Measurements from ENCODE around the gene FOCAD. TPM values are rescaled to one million over a fixed set of nuclear protein-coding genes. Genes with fewer than 3 reads are reported as not detected.

FOCAD gene
- total RNA-seq, 1 donor from 2014 or later: 48.2 TPM

DNA sequence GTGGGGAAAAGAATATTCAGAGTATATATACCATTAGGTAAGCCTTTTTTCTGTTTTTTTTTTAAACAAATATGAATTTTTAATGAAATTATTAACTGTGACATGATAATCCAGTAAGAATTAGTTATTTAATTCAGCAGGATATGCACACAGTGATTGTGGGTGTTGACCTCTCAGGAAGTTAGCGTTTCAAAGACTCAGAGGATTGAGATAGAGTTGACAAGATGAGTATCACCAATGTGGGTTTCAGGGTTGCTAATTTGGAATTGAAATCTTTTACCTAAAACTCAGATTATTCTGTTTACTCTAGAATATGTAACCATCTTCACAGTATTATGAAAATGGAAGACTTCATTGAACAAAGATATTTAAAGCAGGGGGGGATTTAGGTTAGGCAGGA, 56.2 kb downstream of the FOCAD start:
- peaks cover 3% of the 10 kb centered on the region for H4K20me1 ChIP-seq (ENCODE audit: insufficient read depth, low read length)
- Mint-ChIP-seq H3K4me3 (ENCODE audit: unreplicated experiment) (no peak overlapping the region), H3K27ac (ENCODE audit: unreplicated experiment) (no peak overlapping the region), H3K4me1 (ENCODE audit: low read depth, unreplicated experiment) (no peaks in the 10 kb centered on the region), H3K27me3 (ENCODE audit: low read depth, unreplicated experiment) (no peaks in the 10 kb centered on the region), H3K36me3 (ENCODE audit: low read depth, unreplicated experiment) (peaks cover 13% of the 10 kb centered on the region), H3K9me3 (ENCODE audit: unreplicated experiment) (no peaks in the 10 kb centered on the region)
- peaks cover 3% of the 10 kb centered on the region for H3K36me3 ChIP-seq (ENCODE audit: insufficient read depth, low read length)
- H2AFZ ChIP-seq (ENCODE audit: low read depth, low read length): no peak overlapping the region
- no peaks in the 10 kb centered on the region for H3K27me3 ChIP-seq (ENCODE audit: insufficient read depth, low read length)
- no peak for TF ChIP-seq CTCF (IDR thresholded peaks at IDR 0.05; ENCODE audit: insufficient read depth, low read depth, low read length)
- TF ChIP-seq EZH2 (IDR thresholded peaks at IDR 0.05; ENCODE audit: insufficient read depth, low read length): no peak
- DNase-seq (ENCODE audit: low read depth) (no peak), FAIRE-seq (peak; percentile 9)
- H3K9ac ChIP-seq (ENCODE audit: low read length): no peak overlapping the region
- H3K4me3 ChIP-seq (ENCODE audit: insufficient read depth, low read depth, low read length): no peak overlapping the region
- no peaks in the 10 kb centered on the region for H3K4me1 ChIP-seq (ENCODE audit: insufficient read depth, low read length)
- H3K9me3 ChIP-seq (ENCODE audit: insufficient read depth, low read depth, low read length): no peaks in the 10 kb centered on the region
- no peaks in the 10 kb centered on the region for H3K79me2 ChIP-seq (ENCODE audit: insufficient read depth, low read length)
- no peak overlapping the region for H3K27ac ChIP-seq (ENCODE audit: low read depth, low read length)
- H3K4me2 ChIP-seq (ENCODE audit: low read length): no peak overlapping the region

- DNase-seq (ENCODE audit: low read depth) (no peak), FAIRE-seq (no peak)
- Histone ChIP-seq H3K4me3 (ENCODE audit: insufficient read depth, low read depth, low read length) (no peak overlapping the region), H3K9ac (ENCODE audit: low read length) (no peak overlapping the region), H3K27me3 (ENCODE audit: insufficient read depth, low read length) (no peaks in the 10 kb centered on the region), H4K20me1 (ENCODE audit: insufficient read depth, low read length) (peaks cover 3% of the 10 kb centered on the region), H3K4me2 (ENCODE audit: low read length) (no peak overlapping the region), H3K4me1 (ENCODE audit: insufficient read depth, low read length) (no peaks in the 10 kb centered on the region), H3K36me3 (ENCODE audit: insufficient read depth, low read length) (peaks cover 3% of the 10 kb centered on the region), H3K79me2 (ENCODE audit: insufficient read depth, low read length) (no peaks in the 10 kb centered on the region), H3K27ac (ENCODE audit: low read depth, low read length) (no peak overlapping the region), H2AFZ (ENCODE audit: low read depth, low read length) (no peak overlapping the region), H3K9me3 (ENCODE audit: insufficient read depth, low read depth, low read length) (no peaks in the 10 kb centered on the region)
- Mint-ChIP-seq H3K4me1 (ENCODE audit: low read depth, unreplicated experiment) (no peaks in the 10 kb centered on the region), H3K9me3 (ENCODE audit: unreplicated experiment) (no peaks in the 10 kb centered on the region), H3K4me3 (ENCODE audit: unreplicated experiment) (no peak overlapping the region), H3K27me3 (ENCODE audit: low read depth, unreplicated experiment) (no peaks in the 10 kb centered on the region), H3K27ac (ENCODE audit: unreplicated experiment) (no peak overlapping the region), H3K36me3 (ENCODE audit: low read depth, unreplicated experiment) (peaks cover 13% of the 10 kb centered on the region)
- no peak for TF ChIP-seq CTCF (IDR thresholded peaks at IDR 0.05; ENCODE audit: insufficient read depth, low read depth, low read length)
- TF ChIP-seq EZH2 (IDR thresholded peaks at IDR 0.05; ENCODE audit: insufficient read depth, low read length): no peak
Measured at GRCh38 chr9:20740929-20741582, 57.0 kb downstream of the FOCAD start.

DNA sequence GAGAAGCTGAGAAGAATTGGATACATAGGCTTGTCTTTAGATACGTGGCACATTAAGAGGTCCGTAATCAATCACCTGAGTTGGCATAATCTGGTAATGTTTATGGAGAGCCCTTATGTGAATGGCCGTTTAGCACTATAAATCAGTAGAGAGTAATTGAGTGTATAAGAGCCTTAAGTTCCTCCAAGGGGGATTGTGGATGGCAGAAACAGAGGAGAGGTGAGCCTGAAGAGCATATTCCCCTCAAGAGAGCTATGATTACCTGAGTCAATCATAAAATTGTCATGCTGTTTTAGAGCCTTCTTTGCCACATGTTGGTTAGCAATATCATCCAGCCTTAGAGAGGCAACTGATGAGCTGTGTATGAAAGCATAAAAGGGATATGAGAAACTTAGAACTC, 58.8 kb downstream of the FOCAD start:
- Histone ChIP-seq H3K4me2 (ENCODE audit: low read length) (no peak overlapping the region), H3K36me3 (ENCODE audit: insufficient read depth, low read length) (peaks cover 3% of the 10 kb centered on the region), H3K79me2 (ENCODE audit: insufficient read depth, low read length) (no peaks in the 10 kb centered on the region), H3K27ac (ENCODE audit: low read depth, low read length) (no peak overlapping the region), H4K20me1 (ENCODE audit: insufficient read depth, low read length) (peaks cover 3% of the 10 kb centered on the region), H3K4me1 (ENCODE audit: insufficient read depth, low read length) (no peaks in the 10 kb centered on the region), H3K9me3 (ENCODE audit: insufficient read depth, low read depth, low read length) (no peaks in the 10 kb centered on the region), H3K27me3 (ENCODE audit: insufficient read depth, low read length) (no peaks in the 10 kb centered on the region), H2AFZ (ENCODE audit: low read depth, low read length) (no peak overlapping the region), H3K4me3 (ENCODE audit: insufficient read depth, low read depth, low read length) (no peak overlapping the region), H3K9ac (ENCODE audit: low read length) (no peak overlapping the region)
- no peak for FAIRE-seq
- H3K27me3 Mint-ChIP-seq (ENCODE audit: low read depth, unreplicated experiment): no peaks in the 10 kb centered on the region
- H3K9me3 Mint-ChIP-seq (ENCODE audit: unreplicated experiment): no peaks in the 10 kb centered on the region
- peaks cover 11% of the 10 kb centered on the region for H3K36me3 Mint-ChIP-seq (ENCODE audit: low read depth, unreplicated experiment)
- no peak overlapping the region for H3K27ac Mint-ChIP-seq (ENCODE audit: unreplicated experiment)
- no peak for TF ChIP-seq CTCF (IDR thresholded peaks at IDR 0.05; ENCODE audit: insufficient read depth, low read depth, low read length)
- H3K4me3 Mint-ChIP-seq (ENCODE audit: unreplicated experiment): no peak overlapping the region
- H3K4me1 Mint-ChIP-seq (ENCODE audit: low read depth, unreplicated experiment): no peaks in the 10 kb centered on the region
- no peak for DNase-seq (ENCODE audit: low read depth)
